Fibroblast of lung (primary cell): Measurements from ENCODE around the gene ASPDH.

Experiments used
- EZH2 ChIP-seq: IDR thresholded peaks from 2 replicates; pipeline ENCODE4 v1.5.1; 2012; ENCODE audit warnings: low read length, control low read depth, mild to moderate bottlenecking; ENCODE audit errors: missing control alignments
- TF ChIP-seq, protein P1 (sequence below), 2 donors: IDR thresholded peaks in 1 of 2; conservative IDR thresholded peaks in 1 of 2; 1 replicate in 1 of 2; 2 replicates in 1 of 2; pipeline ENCODE4 v1.5.1; 2011 to 2012; ENCODE audit warnings: low read length in 2 of 2, control low read depth in 1 of 2, inconsistent platforms in 1 of 2, low read depth in 1 of 2, mild to moderate bottlenecking in 1 of 2

DNA sequence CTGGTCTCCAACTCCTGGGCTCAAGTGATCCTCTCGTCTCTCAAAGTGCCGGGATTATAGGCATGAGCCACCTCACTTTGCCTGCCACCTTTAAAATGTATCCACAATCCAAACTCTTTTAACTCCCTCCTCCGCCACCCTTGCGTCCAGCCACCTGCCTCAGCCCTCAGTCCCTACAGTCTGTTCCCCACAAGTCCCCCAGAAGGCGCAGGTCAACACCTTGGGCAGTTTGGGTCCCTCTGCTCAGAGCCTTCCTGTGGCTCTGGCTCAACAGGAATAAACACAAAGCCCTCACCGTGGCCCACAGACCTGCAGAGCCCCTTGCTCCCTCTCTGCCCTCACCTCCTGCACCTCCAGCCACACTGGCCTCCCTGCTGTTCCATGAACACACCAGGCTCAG, 44.9 kb downstream of the ASPDH start:
- TF ChIP-seq, protein P1, sequence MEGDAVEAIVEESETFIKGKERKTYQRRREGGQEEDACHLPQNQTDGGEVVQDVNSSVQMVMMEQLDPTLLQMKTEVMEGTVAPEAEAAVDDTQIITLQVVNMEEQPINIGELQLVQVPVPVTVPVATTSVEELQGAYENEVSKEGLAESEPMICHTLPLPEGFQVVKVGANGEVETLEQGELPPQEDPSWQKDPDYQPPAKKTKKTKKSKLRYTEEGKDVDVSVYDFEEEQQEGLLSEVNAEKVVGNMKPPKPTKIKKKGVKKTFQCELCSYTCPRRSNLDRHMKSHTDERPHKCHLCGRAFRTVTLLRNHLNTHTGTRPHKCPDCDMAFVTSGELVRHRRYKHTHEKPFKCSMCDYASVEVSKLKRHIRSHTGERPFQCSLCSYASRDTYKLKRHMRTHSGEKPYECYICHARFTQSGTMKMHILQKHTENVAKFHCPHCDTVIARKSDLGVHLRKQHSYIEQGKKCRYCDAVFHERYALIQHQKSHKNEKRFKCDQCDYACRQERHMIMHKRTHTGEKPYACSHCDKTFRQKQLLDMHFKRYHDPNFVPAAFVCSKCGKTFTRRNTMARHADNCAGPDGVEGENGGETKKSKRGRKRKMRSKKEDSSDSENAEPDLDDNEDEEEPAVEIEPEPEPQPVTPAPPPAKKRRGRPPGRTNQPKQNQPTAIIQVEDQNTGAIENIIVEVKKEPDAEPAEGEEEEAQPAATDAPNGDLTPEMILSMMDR (conservative IDR thresholded peaks at IDR 0.05 in 1 of 2, IDR thresholded peaks at IDR 0.05 in 1 of 2; ENCODE audit: low read depth in 1 of 2, low read length in 2 of 2), result no peak
- TF ChIP-seq EZH2, result no peak
